Stomach (tissue), 4 donors: Measurements from ENCODE around the gene MATN4.

Experiments used
- CTCF ChIP-seq, 7 experiments: fragments of 450-650 bp in 4 of 7; fragments of 200-600 bp in 3 of 7; sonication (generic) in 3 of 7; IDR thresholded peaks; one replicate each; pipeline ENCODE4 v1.5.1; 2016 to 2019; ENCODE audit warnings: antibody characterized with exemption in 7 of 7, control low read depth in 2 of 7, mild to moderate bottlenecking in 1 of 7
- POLR2A ChIP-seq, 4 donors: fragments of 450-650 bp; IDR thresholded peaks; one replicate each; pipeline ENCODE4 v1.6.1; 2016; ENCODE audit warnings: antibody characterized with exemption in 4 of 4, control low read depth in 2 of 4, mild to moderate bottlenecking in 1 of 4, moderate library complexity in 1 of 4
- POLR2AphosphoS5 ChIP-seq, 3 donors: sonication (generic); formaldehyde crosslinking; IDR thresholded peaks; one replicate each; pipeline ENCODE4 v1.6.1; 2016; ENCODE audit warnings: antibody characterized with exemption in 3 of 3

- TF ChIP-seq CTCF (IDR thresholded peaks at IDR 0.05) (no peak), POLR2A (IDR thresholded peaks at IDR 0.05) (no peak), POLR2AphosphoS5 (IDR thresholded peaks at IDR 0.05) (no peak)
Observed at GRCh38 chr20:45294659-45295058, 13.4 kb downstream of the MATN4 start.
